HCT116 (cell line): ENCODE results near the gene NET1. TPM values are rescaled to one million over a fixed set of nuclear protein-coding genes. Genes with fewer than 3 reads are reported as not detected.

ENCODE experiments used
- ATAC-seq: fragments of 200-7000 bp; cut with Tn5 transposase; 2 replicates; pipeline ENCODE4 v1.9.1; 2020; ENCODE audit warnings: mild to moderate bottlenecking, moderate library complexity
- BruUV-seq: library from RNA; stranded (reverse); fragments of 400-500 nt; replicated peaks from 2 replicates; lab custom pipeline; 2021; lab: Mats Ljungman, UMichigan
- CTCF ChIA-PET: fragments of 300-600 bp; sonication (Branson Sonifier 250); formaldehyde crosslinking; loops from one replicate; lab custom pipeline; 2021; ENCODE audit warnings: antibody characterized with exemption; lab: Charles Lee
- POLR2A ChIA-PET: fragments of 300-600, 350-600 bp; sonication (Branson Sonifier 250); formaldehyde crosslinking; loops from one replicate; lab custom pipeline; 2021; ENCODE audit warnings: antibody characterized with exemption; lab: Charles Lee
- RAD21 ChIA-PET, 2 experiments: fragments of 300-600 bp; sonication (Branson Sonifier 250); formaldehyde crosslinking; loops; one replicate each; lab custom pipeline; 2023; ENCODE audit warnings: low total read pairs in 2 of 2; ENCODE audit not compliant: uncharacterized antibody in 2 of 2, unreplicated experiment in 2 of 2, low non-redundant PET in 1 of 2; lab: Charles Lee
- DNase-seq: peaks from one replicate; pipeline ENCODE4 v3.0.0-alpha.2; 2010; ENCODE audit warnings: low read depth, low spot score
- H2AFZ ChIP-seq: fragments of 200-600 bp; shearing (Covaris generic), sonication (generic); 2 replicates; pipeline ENCODE4 v1.6.1; 2017; ENCODE audit warnings: low read depth, mixed run types, mixed read lengths, antibody characterized with exemption, low read length; ENCODE audit not compliant: poor library complexity, severe bottlenecking
- H3K27ac ChIP-seq: 2 replicates; pipeline ENCODE4 v1.5.1; 2012; ENCODE audit warnings: low read depth, low read length
- H3K27me3 ChIP-seq: fragments of 200-600 bp; sonication (generic); 2 replicates; pipeline ENCODE4 v1.6.1; 2016; ENCODE audit warnings: mixed run types, low read length, mixed read lengths; ENCODE audit not compliant: insufficient read depth
- H3K36me3 ChIP-seq, 2 experiments: fragments of 200-500 bp in 1 of 2; fragments of 200-600 bp in 1 of 2; sonication (Bioruptor generic) in 1 of 2; sonication (generic) in 1 of 2; 2 replicates each; pipeline versions ENCODE4 v1.5.1 to v1.6.1; 2014 to 2016; ENCODE audit warnings: low read length in 2 of 2, inconsistent platforms in 1 of 2, mixed read lengths in 1 of 2, mixed run types in 1 of 2; ENCODE audit not compliant: insufficient read depth in 2 of 2, control insufficient read depth in 1 of 2
- H3K4me1 ChIP-seq, 2 experiments: fragments of 200-600 bp in 1 of 2; sonication (generic) in 1 of 2; 2 replicates each; pipeline versions ENCODE4 v1.5.1 to v1.6.1; 2012 to 2017; ENCODE audit warnings: low read length in 2 of 2, inconsistent platforms in 1 of 2, mild to moderate bottlenecking in 1 of 2, mixed read lengths in 1 of 2, mixed run types in 1 of 2, moderate library complexity in 1 of 2; ENCODE audit not compliant: insufficient read depth in 2 of 2, control insufficient read depth in 1 of 2
- H3K4me2 ChIP-seq: fragments of 200-600 bp; sonication (generic); 2 replicates; pipeline ENCODE4 v1.6.1; 2017; ENCODE audit warnings: mixed run types, low read length, mixed read lengths
- H3K4me3 ChIP-seq, 2 experiments: fragments of 200-600 bp in 1 of 2; sonication (generic) in 1 of 2; replicated peaks in 1 of 2; 2 replicates each; pipeline ENCODE4 v1.5.1; 2011 to 2016; ENCODE audit warnings: low read length in 2 of 2, control low read depth in 1 of 2, low read depth in 1 of 2, mild to moderate bottlenecking in 1 of 2, mixed read lengths in 1 of 2, mixed run types in 1 of 2
- H3K79me2 ChIP-seq: fragments of 200-600 bp; sonication (generic); 2 replicates; pipeline ENCODE4 v1.6.1; 2017; ENCODE audit warnings: mild to moderate bottlenecking, mixed run types, low read length, moderate library complexity, mixed read lengths; ENCODE audit not compliant: insufficient read depth
- H3K9ac ChIP-seq: fragments of 200-600 bp; sonication (generic); 2 replicates; pipeline ENCODE4 v1.6.1; 2016; ENCODE audit warnings: low read length, mixed read lengths
- H3K9me2 ChIP-seq: fragments of 200-600 bp; sonication (generic), shearing (Covaris generic); 2 replicates; pipeline ENCODE4 v1.6.1; 2017; ENCODE audit warnings: mixed run types, mild to moderate bottlenecking, moderate library complexity; ENCODE audit not compliant: insufficient read depth
- H3K9me3 ChIP-seq, 2 experiments: fragments of 200-500 bp in 1 of 2; fragments of 200-600 bp in 1 of 2; sonication (Bioruptor generic) in 1 of 2; sonication (generic) in 1 of 2; 2 replicates each; pipeline ENCODE4 v1.6.1; 2014 to 2017; ENCODE audit warnings: low read length in 2 of 2, mixed read lengths in 2 of 2, inconsistent platforms in 1 of 2, low read depth in 1 of 2, mild to moderate bottlenecking in 1 of 2, mixed run types in 1 of 2, moderate library complexity in 1 of 2; ENCODE audit not compliant: control insufficient read depth in 1 of 2, insufficient read depth in 1 of 2
- H4K20me1 ChIP-seq: fragments of 200-600 bp; sonication (generic), shearing (Covaris generic); 2 replicates; pipeline ENCODE4 v1.6.1; 2017; ENCODE audit warnings: mixed run types, mild to moderate bottlenecking, moderate library complexity; ENCODE audit not compliant: insufficient read depth
- CEBPB ChIP-seq: IDR thresholded peaks from 2 replicates; pipeline ENCODE4 v1.6.1; 2012; ENCODE audit warnings: low read depth
- MAX ChIP-seq: IDR thresholded peaks from 2 replicates; pipeline ENCODE4 v1.6.1; 2012
- RAD21 ChIP-seq: IDR thresholded peaks from 2 replicates; pipeline ENCODE4 v1.6.1; 2012; ENCODE audit warnings: low read depth, mild to moderate bottlenecking
- SP1 ChIP-seq: IDR thresholded peaks from 2 replicates; pipeline ENCODE4 v1.6.1; 2012; ENCODE audit warnings: low read depth
- SRF ChIP-seq: IDR thresholded peaks from 2 replicates; pipeline ENCODE4 v1.6.1; 2012; ENCODE audit warnings: low read depth
- YY1 ChIP-seq: IDR thresholded peaks from 2 replicates; pipeline ENCODE4 v1.6.1; 2011; ENCODE audit warnings: low read length, low read depth, moderate library complexity, mild to moderate bottlenecking; ENCODE audit not compliant: insufficient replicate concordance; ENCODE audit errors: extremely low read depth
- ZFX ChIP-seq: fragments of 450-650 bp; IDR thresholded peaks from 2 replicates; pipeline ENCODE4 v1.6.1; 2017
- intact Hi-C: fragments of 100-400 bp; cut with micrococcal nuclease; formaldehyde crosslinking; loops from 2 replicates; pipeline ENCODE4 v1.10.0; 2022
- total RNA-seq: library from RNA; stranded (reverse); gene quantifications from one replicate; pipeline ENCODE4 v1.2.1, GENCODE V29; 2021; ENCODE audit not compliant: unreplicated experiment
- TF ChIP-seq, protein P1 (sequence below): IDR thresholded peaks from 2 replicates; pipeline ENCODE4 v1.6.1; 2012; ENCODE audit warnings: low read depth

The NET1 gene
- total RNA-seq, 1 experiment from 2014 or later = 51.2 TPM

- Histone ChIP-seq H3K9ac (no peak overlapping the region), H3K4me1 (no peaks in the 10 kb centered on the region), H3K4me2 (no peak overlapping the region), H3K36me3 (no peaks in the 10 kb centered on the region), H3K9me3 (peaks cover 4 to 14% of the 10 kb centered on the region in 2 experiments; a peak in 3 of 4 replicates), H3K79me2 (no peaks in the 10 kb centered on the region), H3K27me3 (no peaks in the 10 kb centered on the region), H3K27ac (no peak overlapping the region), H3K9me2 (no peaks in the 10 kb centered on the region), H3K4me3 (no peak overlapping the region), H4K20me1 (no peaks in the 10 kb centered on the region), H2AFZ (no peak overlapping the region)
- ATAC-seq (no peak), DNase-seq (no peak)
- CTCF ChIA-PET = no interaction called here
- TF ChIP-seq CEBPB (no peak), SP1 (no peak), SRF (no peak), RAD21 (no peak)
- BruUV-seq = no TSS peak
- POLR2A ChIA-PET = no interaction called here
- intact Hi-C loops = no loop called here
- RAD21 ChIA-PET = no interaction called here
Observed at GRCh38 chr10:5395168-5395567, 17.2 kb upstream of the NET1 start.

DNA sequence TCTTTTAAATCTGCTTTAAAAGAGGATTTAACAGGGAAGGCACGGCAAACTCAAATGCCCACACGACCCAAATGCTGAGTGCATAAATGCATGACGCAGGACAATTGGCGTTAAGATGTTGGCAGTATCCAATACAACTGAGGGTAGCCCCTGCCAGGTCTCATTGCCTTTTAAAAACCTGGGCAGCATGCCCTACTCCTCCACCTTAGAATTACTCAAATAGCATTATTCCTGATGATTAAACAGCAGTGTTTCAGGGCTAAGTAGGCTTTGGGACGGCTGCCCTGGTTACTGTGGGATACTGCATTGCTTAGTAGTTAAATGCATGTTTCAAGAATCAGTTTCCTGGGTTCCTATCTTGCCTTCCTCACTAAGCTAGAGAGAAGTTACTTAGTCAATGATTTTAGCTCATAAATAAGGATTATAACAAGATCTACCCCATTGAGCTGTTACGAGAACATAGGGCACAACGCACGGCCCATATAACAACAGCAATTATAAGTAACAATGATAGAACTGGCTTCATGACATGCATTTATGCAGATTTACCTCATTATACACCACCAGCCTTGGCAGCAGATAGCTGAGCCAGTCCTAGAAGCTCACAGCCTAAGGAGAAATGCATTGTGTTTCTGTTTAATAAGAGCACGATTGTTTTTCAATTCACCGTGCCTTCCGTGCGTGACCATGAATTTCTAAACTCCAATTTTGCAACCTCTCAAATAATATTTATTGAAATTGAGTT is 15.6 kb upstream of the NET1 start:
- intact Hi-C loops = no loop called here
- Histone ChIP-seq H3K4me3 (no peak overlapping the region), H3K27ac (no peak overlapping the region), H3K9me3 (peaks cover 0 to 2% of the 10 kb centered on the region in 2 experiments; a peak in 1 of 4 replicates), H3K27me3 (no peaks in the 10 kb centered on the region), H3K9me2 (no peaks in the 10 kb centered on the region), H3K4me1 (no peaks in the 10 kb centered on the region), H2AFZ (no peak overlapping the region), H3K9ac (no peak overlapping the region), H4K20me1 (no peaks in the 10 kb centered on the region), H3K4me2 (no peak overlapping the region), H3K36me3 (no peaks in the 10 kb centered on the region), H3K79me2 (no peaks in the 10 kb centered on the region)
- DNase-seq = no peak
- CTCF ChIA-PET = no interaction called here
- POLR2A ChIA-PET = no interaction called here
- RAD21 ChIA-PET = no interaction called here
- no peak for TF ChIP-seq YY1
- TF ChIP-seq, protein P1, sequence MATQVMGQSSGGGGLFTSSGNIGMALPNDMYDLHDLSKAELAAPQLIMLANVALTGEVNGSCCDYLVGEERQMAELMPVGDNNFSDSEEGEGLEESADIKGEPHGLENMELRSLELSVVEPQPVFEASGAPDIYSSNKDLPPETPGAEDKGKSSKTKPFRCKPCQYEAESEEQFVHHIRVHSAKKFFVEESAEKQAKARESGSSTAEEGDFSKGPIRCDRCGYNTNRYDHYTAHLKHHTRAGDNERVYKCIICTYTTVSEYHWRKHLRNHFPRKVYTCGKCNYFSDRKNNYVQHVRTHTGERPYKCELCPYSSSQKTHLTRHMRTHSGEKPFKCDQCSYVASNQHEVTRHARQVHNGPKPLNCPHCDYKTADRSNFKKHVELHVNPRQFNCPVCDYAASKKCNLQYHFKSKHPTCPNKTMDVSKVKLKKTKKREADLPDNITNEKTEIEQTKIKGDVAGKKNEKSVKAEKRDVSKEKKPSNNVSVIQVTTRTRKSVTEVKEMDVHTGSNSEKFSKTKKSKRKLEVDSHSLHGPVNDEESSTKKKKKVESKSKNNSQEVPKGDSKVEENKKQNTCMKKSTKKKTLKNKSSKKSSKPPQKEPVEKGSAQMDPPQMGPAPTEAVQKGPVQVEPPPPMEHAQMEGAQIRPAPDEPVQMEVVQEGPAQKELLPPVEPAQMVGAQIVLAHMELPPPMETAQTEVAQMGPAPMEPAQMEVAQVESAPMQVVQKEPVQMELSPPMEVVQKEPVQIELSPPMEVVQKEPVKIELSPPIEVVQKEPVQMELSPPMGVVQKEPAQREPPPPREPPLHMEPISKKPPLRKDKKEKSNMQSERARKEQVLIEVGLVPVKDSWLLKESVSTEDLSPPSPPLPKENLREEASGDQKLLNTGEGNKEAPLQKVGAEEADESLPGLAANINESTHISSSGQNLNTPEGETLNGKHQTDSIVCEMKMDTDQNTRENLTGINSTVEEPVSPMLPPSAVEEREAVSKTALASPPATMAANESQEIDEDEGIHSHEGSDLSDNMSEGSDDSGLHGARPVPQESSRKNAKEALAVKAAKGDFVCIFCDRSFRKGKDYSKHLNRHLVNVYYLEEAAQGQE = no peak
- TF ChIP-seq MAX = no peak
- no peak for TF ChIP-seq ZFX
- TF ChIP-seq CEBPB = no peak
- TF ChIP-seq SRF = no peak
- no TSS peak for BruUV-seq
- ATAC-seq = no peak
